Kidney (tissue), 14 donors: ENCODE results near the gene SKOR2. TPM values are rescaled to one million over a fixed set of nuclear protein-coding genes. Genes with fewer than 3 reads are reported as not detected.

Experiments
- DNase-seq, 5 donors: peaks; one replicate each; pipeline ENCODE4 v3.0.0-alpha.2; 2013 to 2020
- FAIRE-seq: peaks from 2 replicates; lab custom pipeline; 2012; peaks lifted over from hg19 to GRCh38; lab: Jason Lieb, UNC
- H3K27ac ChIP-seq, 2 donors: one replicate each; pipeline ENCODE4 v1.7.0; 2013; ENCODE audit warnings: low read depth in 2 of 2, low read length in 2 of 2, inconsistent platforms in 1 of 2
- H3K27me3 ChIP-seq: one replicate; pipeline ENCODE4 v1.7.1; 2013; ENCODE audit warnings: low read length, inconsistent platforms; ENCODE audit not compliant: control insufficient read depth, insufficient read depth
- H3K36me3 ChIP-seq, 3 donors: one replicate each; pipeline versions ENCODE4 v1.7.0 to v1.7.1; 2013; ENCODE audit warnings: low read length in 3 of 3, control low read depth in 1 of 3, inconsistent platforms in 1 of 3; ENCODE audit not compliant: insufficient read depth in 3 of 3, control insufficient read depth in 2 of 3
- H3K4me1 ChIP-seq, 3 donors: one replicate each; pipeline versions ENCODE4 v1.7.0 to v1.7.1; 2013; ENCODE audit warnings: low read length in 3 of 3, inconsistent platforms in 1 of 3, low read depth in 1 of 3; ENCODE audit not compliant: control insufficient read depth in 2 of 3, insufficient read depth in 2 of 3
- H3K4me3 ChIP-seq, 3 donors: one replicate each; pipeline versions ENCODE4 v1.7.0 to v1.8.1; 2013; ENCODE audit warnings: low read length in 3 of 3, control low read depth in 1 of 3, inconsistent platforms in 1 of 3
- H3K9ac ChIP-seq, 3 donors: one replicate each; pipeline versions ENCODE4 v1.7.0 to v1.7.1; 2013; ENCODE audit warnings: low read length in 3 of 3, control low read depth in 1 of 3, inconsistent platforms in 1 of 3
- H3K9me3 ChIP-seq, 3 donors: one replicate each; pipeline versions ENCODE4 v1.7.0 to v1.7.1; 2013; ENCODE audit warnings: low read length in 3 of 3, control low read depth in 1 of 3, inconsistent platforms in 1 of 3; ENCODE audit not compliant: control insufficient read depth in 2 of 3, insufficient read depth in 1 of 3
- intact Hi-C: fragments of 100-400 bp; cut with DNase I; formaldehyde crosslinking; loops from one replicate; pipeline ENCODE4 v1.11.1; 2022
- polyA plus RNA-seq: library from polyadenylated mRNA; stranded (reverse); fragments of 350-450 nt; fragmentation: Illumina TruSeq; extraction: RNeasy Lipid Tissue Mini Kit (QIAGEN cat#74804); gene quantifications from one replicate; pipeline ENCODE4 v1.2.3, GENCODE V29; 2014; ENCODE audit warnings: low read depth, low replicate concordance; ENCODE audit not compliant: insufficient read depth
- total RNA-seq: library from RNA; stranded (reverse); fragmentation: NEBNext Ultra II Directional; extraction: Animal tissue kit (Norgen Biotek cat#: 25700); gene quantifications from one replicate; pipeline ENCODE4 v1.2.1, GENCODE V29; 2021
- TF ChIP-seq, protein P1 (sequence below): IDR thresholded peaks from 3 replicates; pipeline ENCODE4 v1.5.1; 2012; ENCODE audit warnings: mild to moderate bottlenecking, moderate library complexity, borderline replicate concordance; ENCODE audit not compliant: insufficient read depth; ENCODE audit errors: extremely low read depth
- donor health status: control.
- donor health status: control.
- donor health status: control.
- donor health status: control.
- donor health status: control.
- donor health status: DM: yes; HTN: yes; CAD: no.
- donor health status: Normal renal cell carcinoma (clear cell type).

SKOR2 gene
- total and polyA plus RNA-seq, 2 donors from 2014 or later, result not detected

DNA sequence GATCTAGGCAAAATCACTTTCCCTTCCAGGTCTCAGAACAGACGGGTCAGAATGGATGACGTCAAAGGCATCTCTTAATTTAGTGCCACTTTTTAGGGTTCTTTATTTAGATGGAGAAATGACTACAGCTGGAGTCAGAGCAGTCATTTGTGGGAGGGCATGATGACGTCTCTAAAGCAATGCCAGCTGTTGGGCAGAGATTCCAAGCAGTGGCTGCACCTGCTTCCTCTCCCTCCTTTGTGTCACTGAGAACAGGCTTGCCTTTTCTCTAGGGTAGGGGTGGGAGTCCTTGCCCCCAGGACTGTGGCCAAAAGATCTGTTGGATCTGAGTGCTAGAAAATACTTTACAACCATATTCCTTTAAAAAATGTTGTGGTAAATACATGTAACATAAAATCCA lies 28.7 kb upstream of the SKOR2 start:
- Histone ChIP-seq H3K4me3 (no peak overlapping the region), H3K9ac (no peak overlapping the region), H3K27me3 (peaks cover 2% of the 10 kb centered on the region), H3K4me1 (no peaks in the 10 kb centered on the region), H3K9me3 (no peaks in the 10 kb centered on the region), H3K27ac (no peak overlapping the region), H3K36me3 (no peaks in the 10 kb centered on the region)
- DNase-seq, result no peak
- intact Hi-C loops, result no loop called here
- no peak for FAIRE-seq
- TF ChIP-seq, protein P1, sequence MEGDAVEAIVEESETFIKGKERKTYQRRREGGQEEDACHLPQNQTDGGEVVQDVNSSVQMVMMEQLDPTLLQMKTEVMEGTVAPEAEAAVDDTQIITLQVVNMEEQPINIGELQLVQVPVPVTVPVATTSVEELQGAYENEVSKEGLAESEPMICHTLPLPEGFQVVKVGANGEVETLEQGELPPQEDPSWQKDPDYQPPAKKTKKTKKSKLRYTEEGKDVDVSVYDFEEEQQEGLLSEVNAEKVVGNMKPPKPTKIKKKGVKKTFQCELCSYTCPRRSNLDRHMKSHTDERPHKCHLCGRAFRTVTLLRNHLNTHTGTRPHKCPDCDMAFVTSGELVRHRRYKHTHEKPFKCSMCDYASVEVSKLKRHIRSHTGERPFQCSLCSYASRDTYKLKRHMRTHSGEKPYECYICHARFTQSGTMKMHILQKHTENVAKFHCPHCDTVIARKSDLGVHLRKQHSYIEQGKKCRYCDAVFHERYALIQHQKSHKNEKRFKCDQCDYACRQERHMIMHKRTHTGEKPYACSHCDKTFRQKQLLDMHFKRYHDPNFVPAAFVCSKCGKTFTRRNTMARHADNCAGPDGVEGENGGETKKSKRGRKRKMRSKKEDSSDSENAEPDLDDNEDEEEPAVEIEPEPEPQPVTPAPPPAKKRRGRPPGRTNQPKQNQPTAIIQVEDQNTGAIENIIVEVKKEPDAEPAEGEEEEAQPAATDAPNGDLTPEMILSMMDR, result no peak

DNA sequence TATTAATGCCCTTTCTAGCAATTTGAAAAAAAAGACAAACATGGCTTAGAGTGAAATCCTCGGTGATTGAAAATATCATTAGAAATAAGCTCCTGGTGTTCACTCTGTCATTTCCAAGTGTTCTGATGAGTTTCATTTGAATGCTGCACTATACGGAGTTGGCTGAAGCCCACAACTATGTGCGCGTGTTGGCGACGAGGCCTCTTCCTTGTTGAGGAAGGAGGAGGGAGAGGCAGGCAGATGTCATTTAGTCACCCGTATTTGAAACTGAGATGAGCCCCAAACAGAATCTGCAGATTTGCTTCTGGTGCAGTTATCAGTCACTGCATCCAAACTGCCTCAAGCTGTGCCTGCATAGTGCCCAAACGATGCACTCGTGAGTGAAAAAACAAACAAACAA lies 23.5 kb upstream of the SKOR2 start:
- FAIRE-seq, result no peak
- Histone ChIP-seq H3K9me3 (no peaks in the 10 kb centered on the region), H3K9ac (no peak overlapping the region), H3K4me3 (no peak overlapping the region), H3K27me3 (peaks cover 2% of the 10 kb centered on the region), H3K36me3 (no peaks in the 10 kb centered on the region), H3K27ac (no peak overlapping the region), H3K4me1 (no peaks in the 10 kb centered on the region)
- TF ChIP-seq, protein P1, result no peak
- intact Hi-C loops, result no loop called here
- no peak for DNase-seq

GRCh38 chr18:47265197-47265596 lies 13.7 kb upstream of the SKOR2 start:
- no peaks in the 10 kb centered on the region for H3K36me3 ChIP-seq
- H3K9me3 ChIP-seq, result no peaks in the 10 kb centered on the region
- FAIRE-seq, result no peak
- DNase-seq, result no peak
- H3K9ac ChIP-seq, result no peak overlapping the region
- TF ChIP-seq, protein P1, result no peak
- H3K27ac ChIP-seq, result no peak overlapping the region
- no peak overlapping the region for H3K4me3 ChIP-seq
- intact Hi-C loops, result no loop called here
- peaks cover 43% of the 10 kb centered on the region for H3K27me3 ChIP-seq
- H3K4me1 ChIP-seq, result no peaks in the 10 kb centered on the region

DNA sequence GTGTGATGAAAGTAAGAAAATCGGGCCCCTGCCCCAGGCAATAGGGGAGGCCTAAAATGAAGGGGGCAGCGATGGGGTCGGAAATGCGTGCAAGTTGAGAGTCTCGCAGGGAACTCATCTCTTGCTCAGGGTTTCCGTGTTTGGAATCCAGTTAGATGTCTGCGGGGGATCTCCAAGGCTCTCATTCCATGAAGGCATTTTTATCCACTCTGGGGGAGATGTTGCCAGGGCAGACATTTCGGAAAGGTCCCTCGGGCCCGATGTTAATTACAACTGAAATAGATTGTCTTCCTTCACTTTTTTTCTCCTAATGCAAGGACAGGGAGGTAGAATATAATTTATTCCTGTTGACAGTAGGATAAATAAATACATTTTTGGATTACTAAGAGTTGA lies 12.8 kb upstream of the SKOR2 start:
- no peaks in the 10 kb centered on the region for H3K36me3 ChIP-seq
- intact Hi-C loops, result no loop called here
- FAIRE-seq (no peak), DNase-seq (no peak)
- no peak overlapping the region for H3K9ac ChIP-seq
- TF ChIP-seq, protein P1, result no peak
- no peaks in the 10 kb centered on the region for H3K9me3 ChIP-seq
- peaks cover 51% of the 10 kb centered on the region for H3K27me3 ChIP-seq
- H3K4me3 ChIP-seq, result no peak overlapping the region
- H3K27ac ChIP-seq, result no peak overlapping the region
- no peaks in the 10 kb centered on the region for H3K4me1 ChIP-seq
